ENCODE measurements around the gene ASPSCR1.
"Not testable (repeated sequence)": the region's sequence is repeated elsewhere in the genome, so short reads cannot be mapped to it uniquely, and the experiment has no call there.

Gene ASPSCR1

GRCh38 chr17:82029391-82029790 is 52.0 kb downstream of the ASPSCR1 start:
- no peak for DNase-seq

- no peak for DNase-seq
Measured at GRCh38 chr17:82029990-82030469, 52.6 kb downstream of the ASPSCR1 start.

- peak; percentile 82 for DNase-seq
Measured at GRCh38 chr17:82030470-82031302, 53.3 kb downstream of the ASPSCR1 start.

GRCh38 chr17:82031303-82031884 is 54.0 kb downstream of the ASPSCR1 start, which contains the start of gene RAC3:
TSS of gene RAC3 (plus strand) at chr17:82031678. CDS start at chr17:82031762, 84 bp downstream.
- peak; percentile 43 for DNase-seq

GRCh38 chr17:82031885-82032627 is 54.6 kb downstream of the ASPSCR1 start:
- DNase-seq: no peak

GRCh38 chr17:82033359-82034085 is 56.1 kb downstream of the ASPSCR1 start:
- no peak for DNase-seq

- no peak for DNase-seq
Measured at GRCh38 chr17:82034371-82035011, 57.1 kb downstream of the ASPSCR1 start.

GRCh38 chr17:82035488-82035887 is 58.1 kb downstream of the ASPSCR1 start:
- no peak for DNase-seq

- no peak for DNase-seq
Measured at GRCh38 chr17:82035956-82036633, 58.7 kb downstream of the ASPSCR1 start.

GRCh38 chr17:82036634-82037091 is 59.2 kb downstream of the ASPSCR1 start:
- DNase-seq: no peak

- DNase-seq: peak; percentile 94
Measured at GRCh38 chr17:82037092-82037888, 59.9 kb downstream of the ASPSCR1 start, which contains the start of gene DCXR. TSS of gene DCXR (minus strand) at chr17:82037697. CDS start at chr17:82037682, 15 bp downstream.

GRCh38 chr17:82037889-82038195 is 60.4 kb downstream of the ASPSCR1 start:
- DNase-seq: no peak

GRCh38 chr17:82038796-82039409 is 61.5 kb downstream of the ASPSCR1 start:
- not testable (repeated sequence) for DNase-seq

GRCh38 chr17:82039695-82040299 is 62.4 kb downstream of the ASPSCR1 start:
- DNase-seq: no peak

- DNase-seq: no peak
Measured at GRCh38 chr17:82041144-82041814, 63.9 kb downstream of the ASPSCR1 start.

GRCh38 chr17:82042649-82043048 is 65.2 kb downstream of the ASPSCR1 start:
- no peak for DNase-seq

GRCh38 chr17:82043507-82043906 is 66.1 kb downstream of the ASPSCR1 start:
- no peak for DNase-seq

- DNase-seq: no peak
Measured at GRCh38 chr17:82045936-82046484, 68.6 kb downstream of the ASPSCR1 start.

GRCh38 chr17:82046903-82047302 is 69.5 kb downstream of the ASPSCR1 start:
- no peak for DNase-seq

All from HCEC 1CT (cell line).